ENCODE measurements around the gene PTGER3.

Gene PTGER3

GRCh38 chr1:71080739-71081696 lies 33.4 kb upstream of the PTGER3 start, which contains the start of gene ZRANB2:
Gene ZRANB2 (minus strand): TSS chr1:71081035. CDS start chr1:71080995, 40 bp downstream.
- TF ChIP-seq POLR2A (IDR thresholded peaks at IDR 0.05; ENCODE audit: extremely low read depth, insufficient read length) (peak; percentile 57), MYC (IDR thresholded peaks at IDR 0.05; ENCODE audit: low read depth, low read length) (peak; percentile 9), CTCF (IDR thresholded peaks at IDR 0.05; ENCODE audit: low read depth, low read length) (peak; percentile 53), MAX (IDR thresholded peaks at IDR 0.05; ENCODE audit: low read depth, low read length) (peak; percentile 47; the same call in 1 of the 2 replicates)
- DNase-seq (ENCODE audit: low read depth): peak; percentile 94
- H3K4me3 ChIP-seq (ENCODE audit: low read depth, low read length): peak within 1 kb of the TSS; percentile 98

GRCh38 chr1:71080230-71080738 lies 32.7 kb upstream of the PTGER3 start:
- peak; percentile 36 for DNase-seq (ENCODE audit: low read depth)
- peak overlapping the region; percentile 98 for H3K4me3 ChIP-seq (ENCODE audit: low read depth, low read length)
- TF ChIP-seq MAX (IDR thresholded peaks at IDR 0.05; ENCODE audit: low read depth, low read length): peak; percentile 93
- no peak for TF ChIP-seq POLR2A (IDR thresholded peaks at IDR 0.05; ENCODE audit: extremely low read depth, insufficient read length)
- TF ChIP-seq CTCF (IDR thresholded peaks at IDR 0.05; ENCODE audit: low read depth, low read length): no peak
- TF ChIP-seq MYC (IDR thresholded peaks at IDR 0.05; ENCODE audit: low read depth, low read length): peak; percentile 67

GRCh38 chr1:71074681-71075080 lies 27.1 kb upstream of the PTGER3 start:
- no peak overlapping the region for H3K4me3 ChIP-seq (ENCODE audit: low read depth, low read length)
- no peak for DNase-seq (ENCODE audit: low read depth)
- TF ChIP-seq POLR2A (IDR thresholded peaks at IDR 0.05; ENCODE audit: extremely low read depth, insufficient read length) (no peak), MYC (IDR thresholded peaks at IDR 0.05; ENCODE audit: low read depth, low read length) (no peak), MAX (IDR thresholded peaks at IDR 0.05; ENCODE audit: low read depth, low read length) (no peak), CTCF (IDR thresholded peaks at IDR 0.05; ENCODE audit: low read depth, low read length) (no peak)

- DNase-seq (ENCODE audit: low read depth): no peak
- H3K4me3 ChIP-seq (ENCODE audit: low read depth, low read length): no peak overlapping the region
- TF ChIP-seq MYC (IDR thresholded peaks at IDR 0.05; ENCODE audit: low read depth, low read length) (no peak), POLR2A (IDR thresholded peaks at IDR 0.05; ENCODE audit: extremely low read depth, insufficient read length) (no peak), CTCF (IDR thresholded peaks at IDR 0.05; ENCODE audit: low read depth, low read length) (no peak), MAX (IDR thresholded peaks at IDR 0.05; ENCODE audit: low read depth, low read length) (no peak)
These were observed 24.7 kb upstream of the PTGER3 start for GRCh38 chr1:71072273-71072672.

- TF ChIP-seq MYC (IDR thresholded peaks at IDR 0.05; ENCODE audit: low read depth, low read length): no peak
- no peak for TF ChIP-seq MAX (IDR thresholded peaks at IDR 0.05; ENCODE audit: low read depth, low read length)
- TF ChIP-seq POLR2A (IDR thresholded peaks at IDR 0.05; ENCODE audit: extremely low read depth, insufficient read length): no peak
- TF ChIP-seq CTCF (IDR thresholded peaks at IDR 0.05; ENCODE audit: low read depth, low read length): no peak
- H3K4me3 ChIP-seq (ENCODE audit: low read depth, low read length): no peak overlapping the region
- DNase-seq (ENCODE audit: low read depth): no peak
These were observed 24.1 kb upstream of the PTGER3 start for GRCh38 chr1:71071720-71072119.
